Dermis blood vessel endothelial cell (primary cell): Measurements from ENCODE around the gene KRTAP10-6. TPM values are rescaled to one million over a fixed set of nuclear protein-coding genes. Genes with fewer than 3 reads are reported as not detected.
"Not testable (repeated sequence)": the region's sequence is repeated elsewhere in the genome, so short reads cannot be mapped to it uniquely, and the experiment has no call there.

ENCODE experiments used
- DNase-seq: peaks from one replicate; pipeline ENCODE4 v3.0.0; 2010
- total RNA-seq: library from RNA; depleted of rRNA; stranded (reverse); fragments of >200 nt; gene quantifications from 2 replicates; pipeline ENCODE4 v1.2.3, GENCODE V29; 2014

Gene KRTAP10-6
- total RNA-seq, 1 donor from 2014 or later, result not detected

DNA sequence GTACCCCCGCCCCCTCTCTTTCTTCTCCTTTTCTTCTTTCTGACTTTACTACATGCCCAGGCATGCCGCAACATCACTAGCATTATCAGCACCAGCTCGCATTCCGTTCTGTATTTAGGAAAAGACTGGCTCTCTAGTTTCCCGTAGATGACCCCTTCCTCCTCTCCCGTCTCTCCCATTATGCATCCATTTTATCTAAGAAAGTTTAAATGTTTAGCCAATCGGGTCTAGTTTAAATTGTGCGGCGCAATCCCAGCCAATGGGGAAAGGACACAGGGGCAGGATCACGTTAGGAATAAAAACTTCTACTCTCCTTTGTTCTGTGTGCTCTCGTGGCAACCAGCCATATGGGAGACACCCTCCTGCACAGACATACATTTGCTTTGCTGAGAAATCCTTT lies 5.8 kb upstream of the KRTAP10-6 start:
- no peak for DNase-seq

DNA sequence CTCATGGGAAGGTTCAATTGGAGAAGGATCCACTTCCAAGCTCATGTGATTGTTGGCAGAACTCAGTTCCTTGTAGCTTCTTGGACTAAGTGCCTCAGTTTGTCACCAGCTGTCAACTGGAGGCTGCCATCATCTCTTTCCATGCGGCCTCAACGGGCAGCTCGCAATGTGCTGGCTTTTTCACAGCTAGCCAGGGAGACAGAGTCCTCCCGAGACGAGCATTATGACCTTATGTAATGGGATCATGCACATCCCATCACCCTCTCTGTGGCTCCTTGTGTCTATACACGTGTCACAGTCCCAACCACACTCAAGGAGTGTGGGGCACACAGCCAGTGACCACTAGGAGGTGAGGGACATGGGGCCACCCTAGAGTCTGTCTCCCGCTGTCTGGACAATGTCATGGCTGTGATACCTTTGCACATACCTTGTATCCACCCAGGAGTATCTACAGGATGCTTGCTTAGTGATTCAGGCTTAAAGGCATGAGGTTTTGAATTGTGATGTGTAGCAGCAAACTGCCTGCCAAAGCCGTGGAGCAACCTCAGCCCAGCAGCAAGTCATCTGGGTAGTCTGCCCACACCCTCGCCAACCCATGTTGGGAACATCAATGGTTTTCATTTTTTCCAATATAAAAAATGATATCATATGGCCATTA lies 3.9 kb upstream of the KRTAP10-6 start:
- no peak for DNase-seq

DNA sequence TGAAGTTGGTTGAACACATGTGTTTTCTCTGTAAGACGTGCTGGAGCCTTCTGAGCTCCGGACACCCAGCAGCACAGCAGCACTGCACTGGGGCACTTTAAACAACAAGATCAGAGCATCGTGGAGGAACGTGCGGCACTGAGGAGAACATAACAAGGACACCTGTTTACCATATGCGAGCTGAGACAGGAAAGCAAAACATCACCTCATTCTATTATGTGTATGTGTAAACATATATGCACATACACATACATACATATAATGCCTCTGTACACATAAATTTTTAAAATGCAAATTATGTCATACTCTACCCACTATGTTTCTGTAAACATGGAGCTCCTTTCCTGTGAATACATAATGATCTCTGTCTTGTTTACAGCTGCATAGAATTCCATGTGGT lies 3.2 kb upstream of the KRTAP10-6 start:
- no peak for DNase-seq

DNA sequence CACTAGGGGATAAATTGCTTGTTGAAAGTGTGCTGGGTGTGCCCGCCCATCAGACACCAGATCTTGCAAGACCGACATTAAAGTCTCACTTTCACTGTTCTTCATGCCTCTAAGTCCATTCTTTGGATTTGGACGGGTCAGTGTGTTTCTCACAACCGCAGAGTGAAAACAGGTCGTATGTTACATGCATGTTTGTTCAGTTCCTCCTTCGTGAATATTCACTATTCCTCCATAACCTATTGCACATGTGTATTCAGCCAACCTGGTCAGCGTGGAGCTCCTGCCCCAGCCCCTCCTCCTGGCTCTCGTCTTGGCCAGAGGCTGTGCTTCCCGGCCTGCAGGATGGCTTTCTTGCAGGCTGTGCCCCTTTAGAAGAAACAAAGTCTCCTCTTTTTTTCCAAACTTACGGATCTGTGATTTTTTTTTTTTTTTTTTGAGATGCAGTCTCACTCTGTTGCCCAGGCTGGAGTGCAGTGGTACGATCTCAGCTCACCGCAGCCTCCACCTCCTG lies 2.2 kb upstream of the KRTAP10-6 start:
- no peak for DNase-seq

DNA sequence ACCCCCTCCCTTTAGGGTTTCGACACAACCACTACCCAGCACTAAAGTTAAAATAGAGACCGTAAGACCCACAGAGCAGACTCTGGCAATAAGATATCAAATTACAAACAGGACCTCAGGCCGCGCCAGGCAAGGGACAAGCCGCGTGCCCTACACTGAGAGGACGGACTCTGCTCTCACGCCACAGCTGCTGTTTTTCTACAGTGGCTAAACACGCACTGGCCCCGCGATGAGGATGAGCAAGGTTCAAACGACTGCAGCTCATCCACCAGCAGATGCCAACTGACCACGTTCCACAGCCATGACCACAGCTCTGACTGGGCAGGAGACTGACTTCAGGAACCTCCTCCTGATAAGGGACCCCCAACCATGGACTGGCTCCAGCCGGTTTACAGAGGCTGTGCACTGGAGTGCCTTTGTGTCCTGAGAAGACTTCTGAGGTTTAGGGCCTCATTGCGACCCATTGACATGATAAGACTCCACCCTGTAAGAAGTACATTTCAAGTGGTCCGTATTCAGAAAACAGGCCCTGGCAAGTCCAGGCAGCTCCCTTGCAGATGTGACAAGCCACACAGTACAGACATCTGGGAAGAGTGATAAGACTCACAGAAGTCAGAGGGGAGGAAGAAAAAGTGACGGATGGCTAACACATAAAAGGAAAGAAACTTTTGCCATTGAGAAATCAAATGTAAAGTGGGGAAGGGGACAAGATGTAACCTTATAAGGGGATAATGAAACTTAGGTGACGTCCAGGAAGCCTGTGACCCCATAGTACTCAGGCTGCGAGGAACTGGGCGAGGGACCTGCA lies 1.5 kb upstream of the KRTAP10-6 start:
- DNase-seq, result no peak

DNA sequence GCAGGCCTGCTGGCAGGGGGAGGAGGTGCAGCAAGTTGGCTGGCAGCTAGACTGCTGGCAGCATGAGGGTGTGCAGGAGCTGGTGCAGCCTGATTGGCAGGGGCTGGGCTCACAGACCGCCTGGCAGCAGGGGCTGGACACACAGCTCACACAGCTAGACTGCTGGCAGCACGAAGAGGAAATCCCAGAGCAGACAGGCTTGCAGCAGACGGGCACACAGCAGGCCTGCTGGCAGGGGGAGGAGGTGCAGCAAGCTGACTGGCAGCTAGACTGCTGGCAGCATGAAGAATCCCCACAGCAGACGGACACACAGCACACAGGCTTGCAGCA lies 539 bp downstream of the KRTAP10-6 start:
- DNase-seq, result not testable (repeated sequence)

DNA sequence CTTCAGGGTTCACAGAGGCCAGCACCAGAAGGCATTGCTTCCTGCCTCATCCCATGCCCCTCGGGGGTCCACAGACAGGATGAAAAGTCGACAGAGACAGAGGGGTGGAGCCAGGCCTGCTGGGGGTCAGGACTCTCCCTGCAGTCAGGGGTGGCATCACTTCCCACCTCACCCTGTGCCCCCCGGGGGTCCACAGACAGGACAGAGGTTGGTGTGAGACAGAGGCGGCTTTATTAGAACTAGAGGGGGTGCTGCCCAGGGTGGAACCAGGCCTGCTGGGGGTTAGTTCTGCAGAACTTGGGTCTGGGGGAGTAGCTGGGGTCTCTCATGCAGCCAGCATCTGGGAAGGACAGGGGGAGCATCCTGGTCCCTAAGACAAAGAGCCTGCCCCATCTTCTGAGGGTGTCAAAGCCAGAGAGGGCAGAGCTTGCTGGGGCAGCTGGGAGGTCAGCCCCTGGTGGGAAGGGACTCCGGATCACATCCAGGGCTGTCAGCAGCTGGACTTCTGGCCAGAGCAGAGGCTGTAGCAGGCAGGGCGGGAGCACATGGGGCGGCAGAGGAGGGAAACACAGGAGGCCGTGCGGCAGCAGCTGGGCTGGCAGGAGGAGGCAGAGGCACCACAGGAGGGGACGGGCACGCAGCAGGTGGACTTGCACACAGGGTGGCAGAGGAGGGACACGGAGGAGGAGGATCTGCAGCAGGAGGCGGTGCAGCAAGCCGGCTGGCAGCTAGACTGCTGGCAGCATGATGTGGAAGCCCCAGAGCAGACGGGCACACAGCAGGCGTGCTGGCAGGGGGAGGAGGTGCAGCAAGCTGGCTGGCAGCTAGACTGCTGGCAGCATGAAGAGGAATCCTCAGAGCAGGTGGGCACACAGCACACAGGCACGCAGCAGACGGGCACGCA lies 1.2 kb downstream of the KRTAP10-6 start:
- DNase-seq, result not testable (repeated sequence)

DNA sequence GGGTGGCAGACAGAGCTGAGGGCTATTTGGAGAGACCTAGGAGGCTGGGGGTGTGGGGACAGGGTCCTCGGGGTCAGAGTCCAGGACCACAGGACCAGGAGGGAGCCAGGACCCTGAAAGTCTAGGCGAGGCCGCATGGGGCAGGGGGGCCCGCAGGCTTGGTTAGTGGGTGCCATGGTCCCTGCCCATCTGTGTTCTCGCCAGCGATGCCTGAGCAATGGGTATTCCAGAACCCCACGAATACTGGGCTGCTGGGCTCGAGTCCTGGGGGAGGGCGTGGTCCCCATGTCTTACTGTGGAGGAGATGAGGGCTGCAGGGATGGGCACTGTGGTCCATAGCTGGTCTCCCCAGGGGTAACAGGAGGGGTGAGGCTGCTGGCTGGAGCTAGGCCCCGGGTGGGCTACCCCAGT lies 2.0 kb downstream of the KRTAP10-6 start:
- DNase-seq, result no peak

DNA sequence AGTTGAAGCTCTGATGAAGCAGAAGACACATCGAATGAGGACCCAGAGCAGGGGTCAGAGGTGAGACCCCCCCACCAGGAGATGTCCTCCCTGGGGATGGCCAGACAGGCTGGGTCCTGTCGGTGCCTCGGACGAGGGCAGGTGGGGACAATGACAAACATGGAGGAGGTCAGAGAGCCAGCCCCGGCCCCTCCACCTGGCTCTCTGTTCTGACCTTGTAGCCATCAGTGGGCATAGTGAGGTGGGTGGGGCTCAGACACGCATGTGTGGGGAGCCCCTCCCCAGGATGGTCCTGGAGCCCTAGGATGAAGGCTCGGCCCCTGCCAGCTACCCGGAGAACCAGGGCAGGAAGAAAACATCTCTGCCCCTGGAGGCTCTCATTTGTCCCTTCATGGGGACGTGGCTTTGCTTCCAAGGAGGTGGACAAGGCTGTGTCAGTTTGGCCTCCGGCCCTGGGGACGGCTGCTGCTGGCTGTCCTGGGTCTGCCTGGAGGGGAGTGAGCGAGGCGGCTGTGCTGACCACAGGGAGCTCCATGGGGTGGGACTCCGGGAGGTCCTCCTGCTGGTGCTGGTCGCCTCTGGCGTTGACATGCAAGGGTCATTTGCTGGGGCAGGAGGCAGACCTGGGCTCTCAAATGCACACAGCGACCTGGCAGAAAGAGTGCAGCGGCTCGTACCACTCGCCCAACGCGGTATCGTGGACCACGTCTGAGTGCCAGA lies 2.6 kb downstream of the KRTAP10-6 start:
- no peak for DNase-seq

DNA sequence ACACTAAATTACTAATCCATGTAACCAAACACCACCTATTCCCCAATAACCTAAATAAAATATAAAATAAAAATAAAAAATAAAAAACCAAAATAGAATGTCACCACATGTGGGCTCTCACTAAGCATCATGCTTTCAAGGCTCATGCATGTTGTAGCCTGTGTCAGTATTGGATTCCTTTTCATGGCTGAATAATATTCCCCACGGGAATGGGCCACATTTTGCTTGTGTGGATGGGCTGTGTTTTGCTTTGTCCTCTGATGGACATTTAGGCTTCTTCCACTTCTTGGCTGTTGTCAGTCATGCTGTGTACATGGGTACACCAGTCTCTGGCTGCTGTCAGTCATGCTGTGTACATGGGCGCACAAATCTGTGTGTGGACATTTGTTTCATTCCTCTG lies 3.2 kb downstream of the KRTAP10-6 start:
- no peak for DNase-seq

DNA sequence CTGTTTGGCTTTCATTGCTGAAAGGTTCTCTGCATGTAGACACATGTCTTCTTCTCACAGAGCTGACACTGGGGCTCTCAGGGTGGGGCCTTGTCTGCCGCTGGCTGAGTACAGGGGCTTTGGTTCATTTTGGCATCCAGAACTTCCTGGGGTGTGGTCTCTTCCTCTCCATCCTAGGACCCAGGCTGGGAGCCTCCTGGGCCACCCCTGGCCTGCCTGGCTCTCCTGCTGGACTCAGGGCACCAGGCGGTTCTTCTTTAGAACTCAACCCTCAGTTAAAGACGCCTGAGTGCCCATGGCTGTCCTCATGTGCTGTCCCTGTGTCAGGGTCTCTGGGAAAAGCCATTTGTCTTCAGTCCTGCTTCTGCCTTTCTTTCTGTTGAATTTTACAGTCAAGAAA lies 6.4 kb downstream of the KRTAP10-6 start:
- DNase-seq, result no peak

DNA sequence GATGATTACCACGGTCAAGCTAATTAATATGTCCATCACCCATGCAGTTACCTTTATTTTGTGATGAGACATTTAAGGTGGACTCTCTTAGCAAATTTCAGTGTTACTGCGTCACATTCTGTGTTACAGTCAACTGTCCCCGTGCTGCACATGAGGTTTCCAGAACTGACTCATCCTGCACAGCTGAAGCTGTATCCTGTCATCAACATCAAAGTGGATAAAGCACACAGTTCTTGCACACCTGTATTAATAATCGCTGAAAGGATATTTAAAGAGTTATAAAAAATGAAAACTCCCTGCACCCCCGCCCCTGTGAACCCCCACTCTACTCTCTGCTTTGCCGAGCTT lies 8.5 kb downstream of the KRTAP10-6 start:
- no peak for DNase-seq

DNA sequence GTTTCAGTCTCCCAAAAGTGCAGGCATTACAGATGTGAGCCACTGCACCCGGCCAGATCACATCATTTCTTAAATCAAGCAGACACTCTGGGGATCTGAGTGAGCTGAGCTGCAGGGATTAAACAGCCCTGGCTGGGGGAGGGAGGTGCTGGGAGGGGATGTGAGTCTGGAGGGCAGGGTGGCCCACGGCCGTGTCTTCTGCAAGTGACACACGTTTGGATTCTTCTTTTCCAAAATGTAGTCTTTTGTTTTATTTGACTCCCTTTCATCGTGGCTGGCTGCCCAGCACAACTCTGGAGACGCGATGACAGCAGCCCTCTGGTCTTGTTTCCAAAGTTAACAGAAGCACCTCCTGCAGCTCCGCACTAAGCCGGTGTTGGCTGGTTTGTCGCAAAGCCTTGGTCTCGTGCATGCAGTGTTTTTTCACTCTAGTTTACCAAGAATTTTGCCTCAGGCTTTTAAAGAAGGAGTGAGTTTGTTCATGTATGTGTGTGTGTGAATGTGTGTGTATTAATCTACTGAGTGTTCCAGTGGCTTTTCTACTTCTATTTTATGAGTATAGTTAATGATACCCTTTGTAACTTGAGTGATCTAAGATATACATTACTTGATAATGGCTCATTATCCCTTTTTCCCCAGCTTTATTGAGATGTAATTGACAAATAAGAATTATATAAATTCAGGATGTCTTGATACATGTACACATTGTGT lies 9.1 kb downstream of the KRTAP10-6 start:
- DNase-seq, result no peak

DNA sequence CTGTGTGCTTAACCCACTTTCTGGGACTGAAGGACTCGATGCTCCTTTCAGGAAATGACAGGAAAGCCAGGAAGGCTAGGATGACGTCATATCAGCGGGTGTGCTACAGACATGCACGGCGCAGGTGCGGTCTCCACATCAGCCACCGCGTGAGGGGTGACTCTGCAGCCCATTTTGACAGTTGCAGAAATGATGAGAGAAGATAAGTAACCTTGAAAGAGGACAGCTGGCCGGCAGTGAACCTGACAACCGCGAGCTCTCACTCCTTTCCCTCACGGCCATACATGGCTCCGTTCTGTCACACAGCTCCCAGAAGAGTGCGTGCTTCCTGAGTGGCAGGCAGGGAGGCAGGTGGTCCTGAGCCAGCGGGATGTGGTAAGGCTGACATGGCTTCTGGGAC lies 10.2 kb downstream of the KRTAP10-6 start:
- no peak for DNase-seq

DNA sequence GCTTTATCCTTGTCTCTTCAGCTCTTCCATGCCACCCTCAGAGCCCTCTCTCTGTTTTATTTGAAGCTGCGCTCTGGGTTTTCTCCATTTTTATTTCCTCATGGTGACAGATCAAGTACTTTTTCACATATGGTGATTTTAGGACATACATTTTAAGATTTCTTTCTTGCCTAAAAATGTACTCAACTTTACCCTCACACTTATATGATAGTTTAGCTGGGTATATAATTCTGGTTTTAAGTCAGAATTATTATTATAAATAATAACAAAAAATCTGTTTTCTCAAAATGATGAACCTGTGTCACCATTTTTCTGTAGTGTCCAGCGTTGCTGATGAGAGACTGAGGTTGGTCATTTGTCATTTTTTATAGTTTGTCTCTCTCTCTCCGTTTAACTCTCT lies 11.1 kb downstream of the KRTAP10-6 start:
- no peak for DNase-seq

DNA sequence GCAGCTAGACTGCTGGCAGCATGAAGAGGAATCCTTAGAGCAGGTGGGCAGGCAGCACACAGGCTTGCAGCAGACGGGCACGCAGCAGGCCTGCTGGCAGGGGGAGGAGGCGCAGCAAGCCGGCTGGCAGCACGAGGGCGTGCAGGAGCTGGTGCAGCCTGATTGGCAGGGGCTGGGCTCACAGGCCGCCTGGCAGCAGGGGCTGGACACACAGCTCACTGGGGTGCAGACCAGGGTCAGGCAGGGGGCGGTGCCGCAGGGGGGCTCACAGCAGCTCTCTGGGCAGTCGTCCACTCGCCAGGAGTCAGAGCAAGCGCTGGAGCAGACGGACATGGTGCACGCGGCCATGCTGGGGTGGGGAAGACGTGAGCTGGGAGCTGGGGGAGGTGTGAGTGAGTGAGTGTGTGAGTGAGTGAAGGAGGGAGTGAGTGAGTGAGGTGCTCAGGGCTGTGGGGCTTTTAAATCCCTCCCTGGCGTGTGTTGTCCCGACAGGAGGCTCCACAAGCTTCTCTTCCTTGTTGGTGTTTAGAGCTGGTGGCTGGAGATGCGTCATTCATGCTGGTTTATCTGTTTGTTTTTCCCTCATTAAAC lies 12.0 kb downstream of the KRTAP10-6 start, which contains the start of gene KRTAP10-5:
KRTAP10-5 (minus strand) TSS at position 374 of the 591 bp plus-strand sequence; CDS start at position 348, 26 bp downstream.
- DNase-seq, result not testable (repeated sequence)

DNA sequence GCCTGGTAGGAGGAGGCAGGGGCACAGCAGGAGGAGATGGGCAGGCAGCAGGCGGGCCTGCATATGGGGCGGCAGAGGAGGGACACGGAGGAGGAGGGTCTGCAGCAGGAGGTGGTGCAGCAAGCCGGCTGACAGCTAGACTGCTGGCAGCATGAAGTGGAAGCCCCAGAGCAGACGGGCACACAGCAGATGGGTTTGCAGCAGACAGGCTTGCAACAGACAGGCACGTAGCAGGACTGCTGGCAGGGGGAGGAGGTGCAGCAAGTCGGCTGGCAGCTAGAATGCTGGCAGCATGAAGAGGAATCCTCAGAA lies 12.5 kb downstream of the KRTAP10-6 start:
- no peak for DNase-seq

DNA sequence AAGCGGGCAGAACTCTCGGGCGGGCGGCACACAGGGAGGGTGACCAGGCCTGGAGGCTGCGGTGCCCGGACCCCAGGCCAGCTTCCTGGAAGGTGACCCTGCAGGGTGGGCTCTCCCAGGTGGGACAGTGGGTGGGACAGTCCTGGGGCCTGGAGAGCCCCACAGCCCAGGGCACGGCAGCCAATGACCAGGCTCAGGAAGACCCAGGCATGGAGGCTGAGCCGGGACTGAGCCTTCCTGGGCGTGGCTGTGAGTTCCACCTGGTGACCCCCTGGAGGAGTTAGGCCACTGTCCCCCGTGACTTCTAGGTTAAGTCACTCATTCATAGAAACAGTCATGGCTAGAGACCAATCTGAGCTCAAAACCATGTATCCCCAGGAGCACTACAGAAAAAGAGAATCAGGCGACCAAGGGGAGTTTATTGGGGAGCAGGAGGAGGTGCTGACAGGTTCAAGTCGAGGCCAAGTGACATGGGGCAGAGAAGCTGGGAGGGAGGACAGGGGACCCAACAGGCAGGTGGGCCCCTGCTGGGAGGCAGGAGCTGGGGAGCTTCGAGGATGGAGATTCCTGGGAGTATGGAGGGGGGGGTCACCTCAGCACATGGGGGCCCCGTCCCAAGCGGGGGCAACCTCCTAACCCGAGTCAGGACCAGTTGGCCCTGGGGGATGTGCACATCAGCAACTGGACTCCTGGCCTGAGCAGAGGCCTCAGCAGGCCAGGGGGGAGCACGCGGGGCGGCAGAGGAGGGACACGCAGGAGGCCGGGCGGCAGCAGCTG lies 13.1 kb downstream of the KRTAP10-6 start:
- no peak for DNase-seq

DNA sequence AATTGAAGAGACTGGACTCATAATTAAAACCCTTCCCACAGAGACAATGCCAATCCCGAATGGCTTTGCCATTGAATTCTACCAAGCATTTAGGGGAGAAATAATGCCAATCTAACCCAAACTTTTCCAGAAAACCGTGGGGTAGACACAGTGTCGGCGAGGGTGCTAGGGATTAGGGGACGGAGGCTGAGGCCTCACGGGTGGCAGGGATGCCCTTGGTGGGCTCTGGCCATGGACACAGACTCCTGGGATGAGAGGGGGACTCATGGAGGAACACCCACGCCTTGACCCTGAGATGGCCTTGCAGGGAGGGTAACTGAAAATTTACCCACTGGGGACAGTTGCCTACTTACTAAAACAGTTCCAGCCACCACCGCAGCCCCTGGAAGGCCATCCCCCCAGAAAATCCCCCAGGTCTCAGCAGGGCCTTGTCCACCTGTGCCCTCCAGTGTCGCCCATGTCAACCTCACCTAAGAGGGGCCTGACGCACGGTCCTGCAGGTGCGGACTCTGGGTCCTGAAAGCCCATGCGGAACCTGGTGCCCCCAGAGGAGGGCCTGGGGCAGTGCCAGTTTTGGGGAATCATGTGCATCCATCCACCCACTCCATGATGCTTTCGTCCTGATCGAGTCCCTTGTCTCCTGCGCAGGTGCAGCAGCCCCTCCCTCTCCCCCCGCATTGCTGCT lies 13.8 kb downstream of the KRTAP10-6 start:
- no peak for DNase-seq

DNA sequence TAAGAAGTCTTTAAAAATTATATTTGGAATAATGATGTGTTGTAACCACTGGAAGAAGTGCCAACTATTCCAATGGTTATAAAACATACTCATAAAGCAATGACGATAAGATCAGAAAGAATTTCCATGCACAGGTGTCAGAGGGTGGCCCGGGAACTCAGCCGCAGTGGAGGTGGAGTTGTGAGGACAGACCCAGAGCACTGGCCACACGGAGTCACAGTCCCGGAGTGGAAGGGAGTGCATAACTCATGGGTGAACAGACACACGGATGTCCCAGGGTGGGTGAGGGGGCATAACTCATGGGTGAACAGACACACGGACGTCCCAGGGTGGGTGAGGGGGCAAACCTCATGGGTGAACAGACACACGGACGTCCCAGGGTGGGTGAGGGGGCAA lies 16.3 kb downstream of the KRTAP10-6 start:
- no peak for DNase-seq
